Measurements from ENCODE around the gene CNTN5.

- TF ChIP-seq RBBP5 (conservative IDR thresholded peaks at IDR 0.05) (no peak), NFIC (IDR thresholded peaks at IDR 0.05; ENCODE audit: low read depth, low read length) (no peak), CHD4 (IDR thresholded peaks at IDR 0.05) (no peak)
- TF ChIP-seq, protein P1, sequence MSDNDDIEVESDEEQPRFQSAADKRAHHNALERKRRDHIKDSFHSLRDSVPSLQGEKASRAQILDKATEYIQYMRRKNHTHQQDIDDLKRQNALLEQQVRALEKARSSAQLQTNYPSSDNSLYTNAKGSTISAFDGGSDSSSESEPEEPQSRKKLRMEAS (IDR thresholded peaks at IDR 0.05; ENCODE audit: low read depth, low read length) = no peak
Measured at GRCh38 chr11:99584830-99585229, 564.1 kb downstream of the CNTN5 start.
